Psoas muscle (tissue), 8 donors: ENCODE data around the gene MFSD12. TPM values are rescaled to one million over a fixed set of nuclear protein-coding genes. Genes with fewer than 3 reads are reported as not detected.
"Not testable (repeated sequence)": the region's sequence is repeated elsewhere in the genome, so short reads cannot be mapped to it uniquely, and the experiment has no call there.

ENCODE experiments used
- ATAC-seq, 4 donors: fragments of 200-7000 bp; cut with Tn5 transposase; one replicate each; pipeline ENCODE4 v1.9.1; 2020; ENCODE audit warnings: moderate library complexity in 3 of 4, mild to moderate bottlenecking in 2 of 4
- DNase-seq, 2 donors: peaks; one replicate each; pipeline ENCODE4 v3.0.0-alpha.2; 2020
- H3K27ac ChIP-seq: fragments of 200-600 bp; one replicate; pipeline ENCODE4 v1.8.0; 2022
- H3K27me3 ChIP-seq, 3 donors: fragments of 200-600 bp in 1 of 3; one replicate each; pipeline versions ENCODE4 v1.6.1 to v1.8.0; 2013 to 2022; ENCODE audit warnings: low read length in 2 of 3, mild to moderate bottlenecking in 2 of 3, moderate library complexity in 1 of 3; ENCODE audit not compliant: insufficient read depth in 3 of 3
- H3K36me3 ChIP-seq, 2 donors: fragments of 200-600 bp in 1 of 2; one replicate each; pipeline versions ENCODE4 v1.6.1 to v1.8.0; 2013 to 2022; ENCODE audit warnings: low read depth in 1 of 2, mild to moderate bottlenecking in 1 of 2, moderate library complexity in 1 of 2; ENCODE audit not compliant: insufficient read depth in 1 of 2
- H3K4me1 ChIP-seq: fragments of 200-600 bp; one replicate; pipeline ENCODE4 v1.8.0; 2022
- H3K4me3 ChIP-seq: fragments of 200-600 bp; one replicate; pipeline ENCODE4 v1.8.0; 2022; ENCODE audit warnings: mild to moderate bottlenecking
- H3K9me3 ChIP-seq: fragments of 200-600 bp; one replicate; pipeline ENCODE4 v1.8.0; 2022
- WGBS, 3 donors: extraction: QIAGEN DNeasy Blood & Tissue Kit; methylation state at CpG; one replicate each; pipeline versions ENCODE4 v1.1.6 to v1.1.7; 2013; 5-methylcytosine and 5-hydroxymethylcytosine counted together
- intact Hi-C, 2 donors: fragments of 100-400 bp; cut with DNase I; formaldehyde crosslinking; loops; one replicate each; pipeline versions ENCODE4 v1.11.0 to v1.14.2; 2022
- polyA plus RNA-seq, 3 donors: library from polyadenylated mRNA; stranded (reverse); fragments of 200-250 nt; gene quantifications; one replicate each; pipeline ENCODE4 v1.2.3, GENCODE V29; 2013
- total RNA-seq, 4 donors: library from RNA; stranded (reverse); fragmentation: NEBNext Ultra II Directional in 2 of 4; extraction: Animal tissue kit (Norgen Biotek cat#: 25700) in 2 of 4; gene quantifications; one replicate each; pipeline versions ENCODE4 v1.2.1 to v1.2.4, GENCODE V29; 2021 to 2023
- TF ChIP-seq, protein P1 (sequence below): fragments of 200-600 bp; IDR thresholded peaks from one replicate; pipeline ENCODE4 v1.8.0; 2022; ENCODE audit warnings: antibody characterized with exemption
- donor health status: healthy with polysubstance abuse.
- donor health status: DM: no; HTN: no; CAD: no; lungs with moderate emphysema.
- donor health status: Bipolar disorder and iron deficiency.
- donor health status: healthy.
- donor health status: DM: yes; HTN: yes; CAD: no.
- donor health status: DM: no; HTN: no; CAD: no.
- donor health status: DM: no; HTN: no; CAD: no.
- donor health status: DM: yes; HTN: yes; CAD: no.

Gene MFSD12
- total and polyA plus RNA-seq, 7 donors, result 16.3 to 46.6 (median 25.2) TPM

GRCh38 chr19:3586707-3587346 is 29.4 kb upstream of the MFSD12 start:
- intact Hi-C loops, result no loop called here
- Histone ChIP-seq H3K4me1 (no peaks in the 10 kb centered on the region), H3K27me3 (peaks cover 0 to 28% (median 12%) of the 10 kb centered on the region in 3 donors), H3K36me3 (no peaks in the 10 kb centered on the region), H3K27ac (no peak overlapping the region), H3K9me3 (no peaks in the 10 kb centered on the region), H3K4me3 (no peak overlapping the region)
- DNase-seq (no peak), ATAC-seq (peak; percentile 70 to 87 (median 80))
- WGBS, 3 donors, result 48 to 55% (median 51%) methylated on average over 31 of the region's 31 CpGs
- TF ChIP-seq, protein P1, sequence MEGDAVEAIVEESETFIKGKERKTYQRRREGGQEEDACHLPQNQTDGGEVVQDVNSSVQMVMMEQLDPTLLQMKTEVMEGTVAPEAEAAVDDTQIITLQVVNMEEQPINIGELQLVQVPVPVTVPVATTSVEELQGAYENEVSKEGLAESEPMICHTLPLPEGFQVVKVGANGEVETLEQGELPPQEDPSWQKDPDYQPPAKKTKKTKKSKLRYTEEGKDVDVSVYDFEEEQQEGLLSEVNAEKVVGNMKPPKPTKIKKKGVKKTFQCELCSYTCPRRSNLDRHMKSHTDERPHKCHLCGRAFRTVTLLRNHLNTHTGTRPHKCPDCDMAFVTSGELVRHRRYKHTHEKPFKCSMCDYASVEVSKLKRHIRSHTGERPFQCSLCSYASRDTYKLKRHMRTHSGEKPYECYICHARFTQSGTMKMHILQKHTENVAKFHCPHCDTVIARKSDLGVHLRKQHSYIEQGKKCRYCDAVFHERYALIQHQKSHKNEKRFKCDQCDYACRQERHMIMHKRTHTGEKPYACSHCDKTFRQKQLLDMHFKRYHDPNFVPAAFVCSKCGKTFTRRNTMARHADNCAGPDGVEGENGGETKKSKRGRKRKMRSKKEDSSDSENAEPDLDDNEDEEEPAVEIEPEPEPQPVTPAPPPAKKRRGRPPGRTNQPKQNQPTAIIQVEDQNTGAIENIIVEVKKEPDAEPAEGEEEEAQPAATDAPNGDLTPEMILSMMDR, result no peak

DNA sequence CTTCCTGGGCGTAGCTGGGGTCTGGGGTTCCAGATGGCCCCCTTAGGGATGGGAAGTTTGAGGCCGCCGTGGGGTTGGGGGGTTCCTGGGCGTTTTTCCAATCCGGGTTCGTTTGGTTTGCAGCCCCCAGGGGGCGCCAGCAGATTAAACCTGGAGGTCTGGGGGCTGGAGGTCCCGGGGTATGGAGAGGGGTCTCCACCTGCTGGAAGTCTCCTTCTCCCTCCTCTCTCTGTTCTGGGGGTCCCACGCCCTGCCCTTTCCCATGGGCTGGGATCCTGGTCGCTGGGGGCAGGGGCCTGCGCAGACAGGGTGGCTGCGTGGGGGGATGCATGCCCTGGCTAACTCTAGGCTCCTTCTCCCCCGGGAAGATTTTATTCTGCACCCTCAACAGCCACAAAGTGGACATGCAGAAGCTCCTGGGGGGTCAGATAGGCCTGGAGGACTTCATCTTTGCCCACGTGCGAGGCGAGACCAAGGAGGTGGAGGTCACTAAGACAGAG is 28.8 kb upstream of the MFSD12 start:
- TF ChIP-seq, protein P1, result peak; percentile 39
- peaks cover 0 to 28% (median 12%) of the 10 kb centered on the region in 3 donors for H3K27me3 ChIP-seq
- 20 to 25% (median 20%) methylated on average over 15 to 16 of the region's 16 CpGs for WGBS, 3 donors
- H3K36me3 ChIP-seq, result no peaks in the 10 kb centered on the region
- no peak overlapping the region for H3K27ac ChIP-seq
- peak overlapping the region; percentile 58 for H3K4me3 ChIP-seq
- H3K9me3 ChIP-seq, result no peaks in the 10 kb centered on the region
- ATAC-seq (peak in 3 of 4 donors; percentile 16 to 40 (median 30)), DNase-seq (no peak)
- intact Hi-C loops, result no loop called here
- no peaks in the 10 kb centered on the region for H3K4me1 ChIP-seq

- peak within 1 kb of the TSS; percentile 58 for H3K4me3 ChIP-seq
- TF ChIP-seq, protein P1, result no peak
- no peak within 1 kb of the TSS for H3K27ac ChIP-seq
- ATAC-seq, result no peak
- no peaks in the 10 kb centered on the region for H3K4me1 ChIP-seq
- DNase-seq, result no peak
- no peaks in the 10 kb centered on the region for H3K36me3 ChIP-seq
- intact Hi-C loops, result no loop called here
- no peaks in the 10 kb centered on the region for H3K9me3 ChIP-seq
- peaks cover 0 to 28% (median 12%) of the 10 kb centered on the region in 3 donors for H3K27me3 ChIP-seq
- WGBS, 3 donors, result 2 to 4% (median 3%) methylated on average over 56 to 84 of the region's 84 CpGs
These were observed 28.1 kb upstream of the MFSD12 start, which contains the start of gene GIPC3 for GRCh38 chr19:3585301-3586126. Gene GIPC3 (plus strand): TSS chr19:3585478. CDS start chr19:3585598, 120 bp downstream.

- ATAC-seq, H3K4me3 ChIP-seq, H3K36me3 ChIP-seq, intact Hi-C loops, H3K9me3 ChIP-seq, H3K4me1 ChIP-seq, H3K27ac ChIP-seq, DNase-seq: not testable (repeated sequence)
- WGBS, 3 donors, result 80 to 87% (median 84%) methylated on average over 15 of the region's 15 CpGs
- H3K27me3 ChIP-seq, result peaks cover 0 to 28% (median 12%) of the 10 kb centered on the region in 3 donors
These were observed 26.8 kb upstream of the MFSD12 start for GRCh38 chr19:3584036-3584802.

DNA sequence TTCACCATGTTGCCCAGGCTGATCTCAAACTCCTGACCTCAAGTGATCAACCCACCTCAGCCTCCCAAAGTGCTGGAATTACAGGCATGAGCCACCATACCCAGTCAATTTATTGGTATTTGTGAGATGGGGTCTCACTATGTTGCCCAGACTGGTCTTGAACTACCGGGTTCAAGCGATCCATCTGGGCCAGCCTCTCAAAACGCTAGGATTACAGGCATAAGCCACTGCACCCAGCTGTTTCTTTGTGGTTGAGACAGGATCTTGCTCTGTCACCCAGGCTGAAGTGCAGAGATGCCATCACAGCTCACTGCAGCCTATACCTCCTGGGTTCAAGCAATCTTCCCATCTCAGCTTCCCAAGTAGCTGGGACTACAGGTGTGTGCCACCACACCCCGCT is 24.4 kb upstream of the MFSD12 start:
- peaks cover 0 to 26% (median 12%) of the 10 kb centered on the region in 3 donors for H3K27me3 ChIP-seq
- H3K4me1 ChIP-seq, intact Hi-C loops, H3K4me3 ChIP-seq, DNase-seq, H3K27ac ChIP-seq, ATAC-seq, H3K36me3 ChIP-seq, H3K9me3 ChIP-seq: not testable (repeated sequence)
- WGBS, 3 donors, result 68 to 77% (median 75%) methylated on average over 4 of the region's 4 CpGs
